ENCODE measurements around the gene BICC1. TPM values are rescaled to one million over a fixed set of nuclear protein-coding genes. Genes with fewer than 3 reads are reported as not detected.

BICC1 gene
- total and polyA plus RNA-seq, 8 donors, result 0.29 to 25.0 (median 4.5) TPM

- Histone ChIP-seq H3K27me3 (no peaks in the 10 kb centered on the region), H3K4me1 (no peaks in the 10 kb centered on the region), H3K27ac (no peak overlapping the region), H3K36me3 (no peaks in the 10 kb centered on the region), H3K9me3 (peaks cover 2 to 8% (median 7%) of the 10 kb centered on the region in 4 donors), H3K4me3 (no peak overlapping the region)
- WGBS, 5 donors, result 39 to 81% (median 58%) methylated on average over 1 of the region's 1 CpG
- DNase-seq, result no peak
- intact Hi-C loops (cut with DNase I; ENCODE audit: low total_unique reads), result no loop called here
- TF ChIP-seq EP300 (IDR thresholded peaks at IDR 0.05) (no peak), POLR2AphosphoS5 (IDR thresholded peaks at IDR 0.05) (no peak), POLR2A (IDR thresholded peaks at IDR 0.05) (no peak), CTCF (IDR thresholded peaks at IDR 0.05) (no peak)
These were observed 55.0 kb downstream of the BICC1 start for GRCh38 chr10:58567652-58568051.

GRCh38 chr10:58568428-58568935 lies 55.8 kb downstream of the BICC1 start:
- whole genome bisulfite sequencing, 5 donors, result 55 to 71% (median 63%) methylated on average over 2 of the region's 2 CpGs
- intact Hi-C loops (cut with DNase I; ENCODE audit: low total_unique reads), result no loop called here
- Histone ChIP-seq H3K4me3 (no peak overlapping the region), H3K27ac (no peak overlapping the region), H3K4me1 (no peaks in the 10 kb centered on the region), H3K36me3 (no peaks in the 10 kb centered on the region), H3K9me3 (peaks cover 0 to under 1% (median 0%) of the 10 kb centered on the region in 4 donors), H3K27me3 (no peaks in the 10 kb centered on the region)
- no peak for TF ChIP-seq POLR2AphosphoS5 (IDR thresholded peaks at IDR 0.05)
- TF ChIP-seq EP300 (IDR thresholded peaks at IDR 0.05), result no peak
- TF ChIP-seq POLR2A (IDR thresholded peaks at IDR 0.05), result no peak
- TF ChIP-seq CTCF (IDR thresholded peaks at IDR 0.05), result no peak
- no peak for DNase-seq

- Histone ChIP-seq H3K36me3 (no peaks in the 10 kb centered on the region), H3K9me3 (no peaks in the 10 kb centered on the region), H3K4me3 (no peak overlapping the region), H3K27me3 (no peaks in the 10 kb centered on the region), H3K27ac (no peak overlapping the region), H3K4me1 (no peaks in the 10 kb centered on the region)
- TF ChIP-seq POLR2AphosphoS5 (IDR thresholded peaks at IDR 0.05), result no peak
- TF ChIP-seq CTCF (IDR thresholded peaks at IDR 0.05), result no peak
- TF ChIP-seq EP300 (IDR thresholded peaks at IDR 0.05), result no peak
- 77 to 93% (median 84%) methylated on average over 1 of the region's 1 CpG for WGBS, 5 donors
- DNase-seq, result no peak
- intact Hi-C loops (cut with DNase I; ENCODE audit: low total_unique reads), result no loop called here
These were observed 57.6 kb downstream of the BICC1 start for GRCh38 chr10:58570307-58570723.

GRCh38 chr10:58570979-58571378 lies 58.3 kb downstream of the BICC1 start:
- H3K27me3 ChIP-seq, result no peaks in the 10 kb centered on the region
- no peaks in the 10 kb centered on the region for H3K9me3 ChIP-seq
- no peak for DNase-seq
- H3K27ac ChIP-seq, result no peak overlapping the region
- intact Hi-C loops (cut with DNase I; ENCODE audit: low total_unique reads), result no loop called here
- no peaks in the 10 kb centered on the region for H3K4me1 ChIP-seq
- TF ChIP-seq POLR2AphosphoS5 (IDR thresholded peaks at IDR 0.05) (no peak), EP300 (IDR thresholded peaks at IDR 0.05) (no peak), CTCF (IDR thresholded peaks at IDR 0.05) (no peak), POLR2A (IDR thresholded peaks at IDR 0.05) (no peak)
- H3K36me3 ChIP-seq, result no peaks in the 10 kb centered on the region
- 80 to 83% (median 82%) methylated on average over 2 of the region's 2 CpGs for WGBS, 5 donors
- no peak overlapping the region for H3K4me3 ChIP-seq
